ENCODE measurements around the gene UBN2.

DNA sequence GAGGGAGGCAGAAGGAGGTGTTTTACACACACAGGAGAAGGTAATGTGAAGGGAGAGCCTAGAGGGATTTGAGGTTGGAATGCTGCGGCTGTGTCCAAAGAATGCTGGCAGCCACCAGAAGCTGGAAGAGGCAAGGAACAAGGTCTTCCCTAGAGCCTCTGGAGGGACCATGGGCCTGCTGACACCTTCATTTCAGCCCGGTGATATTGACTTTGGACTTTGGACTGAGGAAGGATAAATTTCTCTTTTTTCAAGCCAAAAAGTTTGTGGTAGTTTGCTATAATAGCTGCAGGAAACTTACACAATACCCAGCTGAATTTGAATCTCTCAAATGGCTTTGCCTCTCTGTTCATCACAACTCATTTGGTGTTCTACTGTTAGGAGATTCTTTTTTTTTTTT is 34.6 kb downstream of the UBN2 start:
- TF ChIP-seq, protein P1, sequence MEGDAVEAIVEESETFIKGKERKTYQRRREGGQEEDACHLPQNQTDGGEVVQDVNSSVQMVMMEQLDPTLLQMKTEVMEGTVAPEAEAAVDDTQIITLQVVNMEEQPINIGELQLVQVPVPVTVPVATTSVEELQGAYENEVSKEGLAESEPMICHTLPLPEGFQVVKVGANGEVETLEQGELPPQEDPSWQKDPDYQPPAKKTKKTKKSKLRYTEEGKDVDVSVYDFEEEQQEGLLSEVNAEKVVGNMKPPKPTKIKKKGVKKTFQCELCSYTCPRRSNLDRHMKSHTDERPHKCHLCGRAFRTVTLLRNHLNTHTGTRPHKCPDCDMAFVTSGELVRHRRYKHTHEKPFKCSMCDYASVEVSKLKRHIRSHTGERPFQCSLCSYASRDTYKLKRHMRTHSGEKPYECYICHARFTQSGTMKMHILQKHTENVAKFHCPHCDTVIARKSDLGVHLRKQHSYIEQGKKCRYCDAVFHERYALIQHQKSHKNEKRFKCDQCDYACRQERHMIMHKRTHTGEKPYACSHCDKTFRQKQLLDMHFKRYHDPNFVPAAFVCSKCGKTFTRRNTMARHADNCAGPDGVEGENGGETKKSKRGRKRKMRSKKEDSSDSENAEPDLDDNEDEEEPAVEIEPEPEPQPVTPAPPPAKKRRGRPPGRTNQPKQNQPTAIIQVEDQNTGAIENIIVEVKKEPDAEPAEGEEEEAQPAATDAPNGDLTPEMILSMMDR (IDR thresholded peaks at IDR 0.05) = no peak
- TF ChIP-seq POLR2A (IDR thresholded peaks at IDR 0.05) = no peak
